ENCODE measurements around the gene HNRNPUL2.

Gene HNRNPUL2

GRCh38 chr11:62726915-62727164, 417 bp downstream of the HNRNPUL2 start:
- DNase-seq (ENCODE audit: low spot score): no peak

GRCh38 chr11:62726156-62726914, 922 bp downstream of the HNRNPUL2 start:
- no peak for DNase-seq (ENCODE audit: low spot score)

DNA sequence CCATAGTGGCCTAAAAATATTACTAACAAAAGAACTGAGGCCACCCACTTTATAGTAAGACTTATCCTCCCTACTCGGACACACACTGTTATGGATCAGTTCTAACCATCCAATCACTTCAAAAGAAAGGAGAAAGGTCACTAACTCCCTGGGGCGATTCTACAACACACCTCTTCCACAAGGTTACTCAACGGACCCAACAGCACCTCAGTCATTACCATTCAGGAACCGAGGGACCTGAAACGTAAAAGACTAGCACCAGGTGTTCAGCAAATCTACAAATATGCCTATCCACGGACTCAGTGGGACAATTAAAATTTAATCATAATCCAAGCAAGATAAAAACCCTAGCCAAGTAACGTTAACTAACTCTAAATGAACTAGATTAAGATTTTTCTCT, 1.6 kb downstream of the HNRNPUL2 start:
- no peak for DNase-seq (ENCODE audit: low spot score)

DNA sequence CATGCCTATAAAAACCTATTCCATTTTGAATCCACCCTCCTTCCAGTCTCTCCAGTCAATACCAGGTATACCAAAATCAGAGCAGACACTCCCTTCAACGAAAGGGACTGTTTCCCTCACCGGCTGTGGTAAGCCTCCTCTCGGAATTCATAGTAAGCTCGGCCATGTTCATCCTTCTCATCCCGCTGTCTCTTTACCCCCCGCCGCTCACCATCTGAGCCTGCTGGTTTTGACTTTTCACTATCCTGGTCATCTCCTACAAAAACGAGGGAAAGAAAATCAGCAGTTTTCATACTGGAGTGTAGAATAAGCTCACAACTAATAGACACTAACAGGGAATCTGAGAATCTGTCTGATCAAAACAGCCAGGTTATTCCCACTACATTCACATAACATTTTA, 3.1 kb downstream of the HNRNPUL2 start:
- no peak for DNase-seq (ENCODE audit: low spot score)

GRCh38 chr11:62721994-62722393, 5.3 kb downstream of the HNRNPUL2 start:
- no peak for DNase-seq (ENCODE audit: low spot score)

GRCh38 chr11:62719302-62719978, 7.8 kb downstream of the HNRNPUL2 start:
- no peak for DNase-seq (ENCODE audit: low spot score)

DNA sequence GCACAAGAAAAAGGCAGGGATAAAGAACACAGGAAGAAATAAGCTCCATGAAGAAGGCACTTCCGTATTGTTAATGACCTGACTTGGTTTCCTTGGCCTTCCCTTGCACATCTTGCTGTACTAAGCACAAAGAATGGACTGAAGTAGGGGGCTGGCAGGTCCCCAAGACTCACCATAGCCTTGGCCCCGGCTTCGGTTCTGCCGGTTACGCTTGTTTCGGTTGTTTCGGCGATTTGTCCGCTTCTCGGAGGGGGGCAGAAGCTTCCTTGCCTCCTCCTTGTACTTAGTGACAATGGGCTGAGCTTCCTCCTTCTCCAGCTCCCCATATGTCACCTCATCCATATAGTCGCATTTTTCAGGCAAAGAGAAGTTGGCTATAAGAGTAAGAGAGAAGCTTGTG, 10.4 kb downstream of the HNRNPUL2 start:
- no peak for DNase-seq (ENCODE audit: low spot score)

DNA sequence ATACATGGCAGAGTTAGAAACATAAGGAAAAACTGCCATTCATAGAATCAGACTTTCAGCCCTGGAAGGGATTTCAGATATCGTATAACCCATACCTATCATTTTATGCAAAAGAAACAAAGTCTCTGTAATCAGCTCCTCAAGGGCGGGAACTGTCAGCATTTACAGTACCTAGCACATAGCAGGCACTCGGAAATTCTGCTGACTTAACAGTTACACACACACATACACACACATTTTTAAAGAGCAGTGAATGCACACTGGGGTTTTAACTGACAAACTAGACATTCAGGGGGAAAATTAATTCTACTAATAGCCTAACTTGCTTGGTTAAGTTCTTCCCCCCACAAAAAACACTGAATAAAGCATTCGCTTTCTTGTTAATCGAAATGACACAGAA, 11.1 kb downstream of the HNRNPUL2 start:
- DNase-seq (ENCODE audit: low spot score): no peak

DNA sequence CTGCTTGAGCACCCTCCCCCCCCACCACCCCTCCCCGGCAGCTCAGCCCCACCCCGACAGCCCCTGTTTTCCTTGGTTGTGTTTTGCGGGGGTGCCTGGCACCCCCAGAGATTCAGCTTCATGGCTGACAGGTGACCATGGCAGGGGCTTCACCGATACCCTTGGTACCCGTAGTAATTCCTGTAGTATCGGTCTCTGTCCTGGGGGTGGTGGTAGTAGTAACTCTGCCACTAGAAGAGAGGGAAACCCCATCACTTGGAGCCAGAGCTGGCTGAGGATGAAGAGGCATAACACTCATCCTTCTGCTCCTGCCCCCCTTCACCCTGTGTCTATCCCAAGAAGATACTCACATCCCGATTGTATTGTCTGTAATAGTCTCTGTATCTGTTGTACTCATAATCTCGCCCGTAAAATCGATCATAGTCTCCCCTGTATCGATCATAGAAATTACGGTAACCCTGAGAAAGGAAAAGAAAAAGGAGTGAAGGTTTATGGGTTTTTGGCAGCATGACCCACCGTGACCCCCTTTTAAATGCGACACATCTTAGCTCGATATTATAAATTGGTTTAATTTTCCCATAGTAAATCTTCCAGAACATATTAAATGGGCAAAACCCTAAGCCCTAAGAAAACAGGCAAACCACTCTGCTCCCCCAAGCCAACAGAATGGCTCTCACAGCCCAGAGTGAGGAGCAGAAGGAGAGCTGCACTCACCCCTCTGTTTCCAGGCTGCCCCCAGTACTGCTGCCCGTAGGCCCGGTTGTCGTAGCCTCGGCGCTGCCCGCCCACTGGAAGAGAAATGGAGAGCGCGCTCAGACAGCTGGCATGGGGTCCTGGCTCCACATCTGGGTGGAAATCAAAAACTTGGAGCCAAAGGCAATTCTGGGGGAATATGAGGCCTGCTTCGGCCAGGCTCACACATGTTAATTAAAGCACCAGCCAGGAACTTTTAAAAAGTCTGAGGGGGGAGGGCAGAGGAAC, 11.8 kb downstream of the HNRNPUL2 start:
- no peak for DNase-seq (ENCODE audit: low spot score)

- DNase-seq (ENCODE audit: low spot score): no peak
These were observed 13.9 kb downstream of the HNRNPUL2 start for GRCh38 chr11:62713343-62713742.

DNA sequence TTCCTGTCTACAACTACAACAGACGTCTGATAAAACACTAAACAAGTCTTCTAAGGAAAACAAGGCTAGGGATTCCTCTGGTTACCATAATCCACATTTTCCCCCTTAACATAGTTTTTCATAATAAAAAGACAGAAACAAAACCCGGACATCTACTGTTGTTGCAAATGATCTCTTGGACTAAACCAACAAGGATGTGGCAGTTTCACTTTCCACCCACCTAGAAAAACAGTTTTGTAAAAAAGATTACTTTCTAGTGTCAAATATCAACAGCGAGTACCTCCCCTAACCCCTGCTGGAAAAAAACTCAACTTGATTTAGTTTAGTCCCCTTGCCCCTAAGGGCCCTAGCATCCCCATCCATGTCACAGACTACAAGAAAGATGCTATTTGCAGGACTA, 14.4 kb downstream of the HNRNPUL2 start:
- no peak for DNase-seq (ENCODE audit: low spot score)

DNA sequence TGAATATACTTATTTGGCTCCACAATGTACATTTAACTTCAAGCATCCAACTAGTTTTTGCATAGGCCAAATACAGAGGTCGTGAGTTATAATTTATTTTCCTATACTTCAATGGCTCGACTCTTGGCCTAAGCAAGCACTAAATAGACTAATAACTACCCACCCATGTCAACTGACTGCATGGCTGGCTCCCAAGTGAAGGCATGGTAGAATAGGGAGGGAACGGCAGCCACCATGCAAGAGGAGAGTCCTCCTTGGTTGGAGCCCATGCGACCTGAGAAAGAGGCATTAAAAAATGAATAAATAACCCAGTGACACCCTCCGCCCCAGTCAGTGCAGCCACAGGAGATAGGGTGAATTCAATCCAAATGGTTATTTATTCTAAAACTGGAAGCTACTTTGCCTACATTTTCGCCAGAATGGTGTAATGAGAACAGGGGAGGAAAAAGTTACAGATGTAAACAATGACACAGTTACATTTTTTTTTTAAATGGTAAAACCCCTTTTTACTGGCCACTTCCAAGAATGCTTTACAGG, 14.9 kb downstream of the HNRNPUL2 start:
- no peak for DNase-seq (ENCODE audit: low spot score)

- DNase-seq (ENCODE audit: low spot score): no peak
These were observed 17.3 kb downstream of the HNRNPUL2 start for GRCh38 chr11:62710001-62710345.

- DNase-seq (ENCODE audit: low spot score): peak; percentile 98
These were observed 17.8 kb downstream of the HNRNPUL2 start for GRCh38 chr11:62709247-62710000.

- no peak for DNase-seq (ENCODE audit: low spot score)
These were observed 18.5 kb downstream of the HNRNPUL2 start for GRCh38 chr11:62708793-62709192.

GRCh38 chr11:62708392-62708791, 18.9 kb downstream of the HNRNPUL2 start:
- no peak for DNase-seq (ENCODE audit: low spot score)

- DNase-seq (ENCODE audit: low spot score): peak; percentile 62
These were observed 19.9 kb downstream of the HNRNPUL2 start, which contains the start of the genes BSCL2 and GNG3 for GRCh38 chr11:62707277-62707861. Gene BSCL2 (minus strand): TSS chr11:62707424. CDS start chr11:62707195, 229 bp downstream. Gene GNG3 (plus strand): TSS chr11:62707676. CDS start chr11:62708296, 620 bp downstream.

GRCh38 chr11:62706850-62707247, 20.4 kb downstream of the HNRNPUL2 start:
- no peak for DNase-seq (ENCODE audit: low spot score)

GRCh38 chr11:62705880-62706849, 21.1 kb downstream of the HNRNPUL2 start:
- DNase-seq (ENCODE audit: low spot score): peak; percentile 90

DNA sequence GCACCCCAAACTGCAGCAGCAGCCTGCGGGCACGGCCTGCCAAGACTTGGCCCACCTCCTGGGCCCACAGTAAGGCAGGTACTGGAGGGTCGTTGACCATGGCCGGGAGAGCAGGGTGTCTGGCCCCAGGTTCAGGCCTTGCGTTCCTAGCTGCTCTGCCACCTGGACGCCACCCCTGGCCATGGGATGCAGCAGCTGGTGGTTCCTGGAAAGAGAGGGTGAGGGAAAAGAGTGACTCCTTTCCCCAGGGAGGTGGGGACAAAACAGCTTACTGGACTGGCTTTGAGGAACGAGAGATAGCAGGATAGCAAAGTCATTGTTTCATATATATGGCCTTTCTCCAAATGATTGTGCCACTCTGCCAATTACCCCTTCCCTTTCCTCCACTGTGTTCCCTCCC, 21.8 kb downstream of the HNRNPUL2 start:
- DNase-seq (ENCODE audit: low spot score): no peak
